WTC11 (cell line): ENCODE measurements around the gene RBM10. TPM values are rescaled to one million over a fixed set of nuclear protein-coding genes. Genes with fewer than 3 reads are reported as not detected.

Experiments used
- ATAC-seq: fragments of 200-7000 bp; cut with Tn5 transposase; 2 replicates; pipeline ENCODE4 v1.10.0; 2021; ENCODE audit warnings: mild to moderate bottlenecking, moderate library complexity
- CTCF ChIA-PET: fragments of 300-600 bp; sonication (Branson Sonifier 250); formaldehyde crosslinking; loops from one replicate; lab custom pipeline; 2021; ENCODE audit warnings: antibody characterized with exemption; lab: Charles Lee
- POLR2A ChIA-PET: fragments of 350-600 bp; sonication (Branson Sonifier 250); formaldehyde crosslinking; loops from one replicate; lab custom pipeline; 2021; ENCODE audit warnings: antibody characterized with exemption; lab: Charles Lee
- DNase-seq: peaks from one replicate; pipeline ENCODE4 v3.0.0; 2021; ENCODE audit warnings: low spot score
- H3K27ac Mint-ChIP-seq: 2 replicates; pipeline ENCODE4 v1.8.0; 2021; ENCODE audit warnings: mixed read lengths
- H3K27me3 Mint-ChIP-seq: 2 replicates; pipeline ENCODE4 v1.8.0; 2021; ENCODE audit warnings: low read depth, mild to moderate bottlenecking, moderate library complexity, mixed read lengths
- H3K36me3 Mint-ChIP-seq: 2 replicates; pipeline ENCODE4 v1.8.0; 2021; ENCODE audit warnings: mixed read lengths
- H3K4me1 Mint-ChIP-seq: 2 replicates; pipeline ENCODE4 v1.8.0; 2022; ENCODE audit warnings: mixed read lengths
- H3K4me3 Mint-ChIP-seq: 2 replicates; pipeline ENCODE4 v1.8.0; 2021; ENCODE audit warnings: mild to moderate bottlenecking, moderate library complexity, mixed read lengths
- H3K9me3 Mint-ChIP-seq: 2 replicates; pipeline ENCODE4 v1.8.0; 2021; ENCODE audit warnings: mixed read lengths
- CDX4 ChIP-seq: fragments of 250-450 bp; sonication (Bioruptor Pico); IDR thresholded peaks from 2 replicates; pipeline ENCODE4 v1.9.0; 2021; ENCODE audit warnings: moderate library complexity, mild to moderate bottlenecking, inconsistent platforms, borderline replicate concordance
- CREM ChIP-seq: sonication (generic); formaldehyde crosslinking; IDR thresholded peaks from 2 replicates; pipeline ENCODE4 v1.8.1; 2022; ENCODE audit warnings: mild to moderate bottlenecking, missing genetic modification reagents, moderate library complexity
- E2F1 ChIP-seq: sonication (generic); formaldehyde crosslinking; IDR thresholded peaks from 2 replicates; pipeline ENCODE4 v1.8.0; 2022; ENCODE audit warnings: mild to moderate bottlenecking, missing genetic modification reagents
- FOXK1 ChIP-seq: sonication (generic); formaldehyde crosslinking; IDR thresholded peaks from 2 replicates; pipeline ENCODE4 v1.8.0; 2022; ENCODE audit warnings: mild to moderate bottlenecking, moderate library complexity, missing genetic modification reagents
- FOXP4 ChIP-seq: sonication (generic); formaldehyde crosslinking; IDR thresholded peaks from 2 replicates; pipeline ENCODE4 v1.8.0; 2022; ENCODE audit warnings: mild to moderate bottlenecking, missing genetic modification reagents
- HMGA2 ChIP-seq: fragments of 250-450 bp; sonication (Bioruptor Pico); IDR thresholded peaks from 2 replicates; pipeline ENCODE4 v1.4.0; 2021; ENCODE audit warnings: mild to moderate bottlenecking, moderate library complexity
- NR2C2 ChIP-seq: sonication (generic); formaldehyde crosslinking; IDR thresholded peaks from 2 replicates; pipeline ENCODE4 v1.8.0; 2022; ENCODE audit warnings: mild to moderate bottlenecking, missing genetic modification reagents
- NR3C1 ChIP-seq: sonication (generic); formaldehyde crosslinking; conservative IDR thresholded peaks from 2 replicates; pipeline ENCODE4 v1.8.1; 2023; ENCODE audit warnings: low read depth, mild to moderate bottlenecking, missing genetic modification reagents
- PRRX2 ChIP-seq: fragments of 250-450 bp; sonication (Bioruptor Pico); IDR thresholded peaks from 2 replicates; pipeline ENCODE4 v1.8.0; 2021; ENCODE audit warnings: mild to moderate bottlenecking
- SOX15 ChIP-seq: fragments of 250-450 bp; sonication (Bioruptor Pico); IDR thresholded peaks from 2 replicates; pipeline ENCODE4 v1.9.0; 2021; ENCODE audit warnings: mild to moderate bottlenecking
- USF1 ChIP-seq: sonication (generic); formaldehyde crosslinking; IDR thresholded peaks from 2 replicates; pipeline ENCODE4 v1.8.0; 2022; ENCODE audit warnings: mild to moderate bottlenecking, missing genetic modification reagents
- ZNF263 ChIP-seq: sonication (generic); formaldehyde crosslinking; IDR thresholded peaks from 2 replicates; pipeline ENCODE4 v1.8.1; 2022; ENCODE audit warnings: low read depth, mild to moderate bottlenecking, moderate library complexity, missing genetic modification reagents
- ZNF416 ChIP-seq: fragments of 250-450 bp; sonication (Bioruptor Pico); IDR thresholded peaks from 2 replicates; pipeline ENCODE4 v1.9.0; 2021; ENCODE audit warnings: mild to moderate bottlenecking, inconsistent platforms
- ZNF532 ChIP-seq: fragments of 250-450 bp; sonication (Bioruptor Pico); IDR thresholded peaks from 2 replicates; pipeline ENCODE4 v1.9.0; 2021; ENCODE audit warnings: mild to moderate bottlenecking, borderline replicate concordance
- total RNA-seq: library from RNA; stranded (reverse); gene quantifications from 3 replicates; pipeline ENCODE4 v1.2.3, GENCODE V29; 2021
- TF ChIP-seq, protein P1 (sequence below): sonication (generic); formaldehyde crosslinking; IDR thresholded peaks from 2 replicates; pipeline ENCODE4 v1.8.1; 2022; ENCODE audit warnings: mild to moderate bottlenecking, missing genetic modification reagents, moderate library complexity, borderline replicate concordance
- TF ChIP-seq, protein P2 (sequence below): sonication (generic); formaldehyde crosslinking; IDR thresholded peaks from 2 replicates; pipeline ENCODE4 v1.8.1; 2022; ENCODE audit warnings: mild to moderate bottlenecking, moderate library complexity, missing genetic modification reagents
- TF ChIP-seq, protein P3 (sequence below): sonication (generic); formaldehyde crosslinking; IDR thresholded peaks from 2 replicates; pipeline ENCODE4 v1.8.1; 2023; ENCODE audit warnings: mild to moderate bottlenecking, missing genetic modification reagents, borderline replicate concordance

RBM10 gene
- total RNA-seq, 1 experiment from 2014 or later = 66.1 TPM

GRCh38 chrX:47146936-47147859 is 2.2 kb downstream of the RBM10 start:
- CTCF ChIA-PET = no interaction called here
- Mint-ChIP-seq H3K4me1 (peaks cover 16% of the 10 kb centered on the region), H3K36me3 (peaks cover 14% of the 10 kb centered on the region), H3K9me3 (no peaks in the 10 kb centered on the region), H3K27me3 (no peaks in the 10 kb centered on the region), H3K4me3 (peak overlapping the region; percentile 30), H3K27ac (no peak overlapping the region)
- POLR2A ChIA-PET = no interaction called here
- ATAC-seq = no peak
- no peak for DNase-seq
- TF ChIP-seq, protein P1, sequence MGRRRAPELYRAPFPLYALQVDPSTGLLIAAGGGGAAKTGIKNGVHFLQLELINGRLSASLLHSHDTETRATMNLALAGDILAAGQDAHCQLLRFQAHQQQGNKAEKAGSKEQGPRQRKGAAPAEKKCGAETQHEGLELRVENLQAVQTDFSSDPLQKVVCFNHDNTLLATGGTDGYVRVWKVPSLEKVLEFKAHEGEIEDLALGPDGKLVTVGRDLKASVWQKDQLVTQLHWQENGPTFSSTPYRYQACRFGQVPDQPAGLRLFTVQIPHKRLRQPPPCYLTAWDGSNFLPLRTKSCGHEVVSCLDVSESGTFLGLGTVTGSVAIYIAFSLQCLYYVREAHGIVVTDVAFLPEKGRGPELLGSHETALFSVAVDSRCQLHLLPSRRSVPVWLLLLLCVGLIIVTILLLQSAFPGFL = no peak
- TF ChIP-seq ZNF263 (CRISPR knock-in tag) (no peak), USF1 (CRISPR knock-in tag) (no peak), FOXK1 (CRISPR knock-in tag) (no peak), CDX4 (no peak), HMGA2 (CRISPR knock-in tag) (no peak), PRRX2 (CRISPR knock-in tag) (no peak)
- TF ChIP-seq, protein P2, sequence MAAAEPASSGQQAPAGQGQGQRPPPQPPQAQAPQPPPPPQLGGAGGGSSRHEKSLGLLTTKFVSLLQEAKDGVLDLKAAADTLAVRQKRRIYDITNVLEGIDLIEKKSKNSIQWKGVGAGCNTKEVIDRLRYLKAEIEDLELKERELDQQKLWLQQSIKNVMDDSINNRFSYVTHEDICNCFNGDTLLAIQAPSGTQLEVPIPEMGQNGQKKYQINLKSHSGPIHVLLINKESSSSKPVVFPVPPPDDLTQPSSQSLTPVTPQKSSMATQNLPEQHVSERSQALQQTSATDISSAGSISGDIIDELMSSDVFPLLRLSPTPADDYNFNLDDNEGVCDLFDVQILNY = no peak
- TF ChIP-seq, all 79 proteins: peak for 0

GRCh38 chrX:47148946-47149345 is 3.9 kb downstream of the RBM10 start:
- Mint-ChIP-seq H3K4me3 (no peak overlapping the region), H3K36me3 (peaks cover 11% of the 10 kb centered on the region), H3K27me3 (no peaks in the 10 kb centered on the region), H3K4me1 (peaks cover 13% of the 10 kb centered on the region), H3K9me3 (no peaks in the 10 kb centered on the region), H3K27ac (no peak overlapping the region)
- ChIA-PET CTCF (no interaction called here), POLR2A (no interaction called here)
- ATAC-seq (no peak), DNase-seq (no peak)
- no peak for TF ChIP-seq FOXK1 (CRISPR knock-in tag)
- TF ChIP-seq E2F1 (CRISPR knock-in tag) = no peak
- TF ChIP-seq ZNF532 = no peak
- TF ChIP-seq SOX15 (CRISPR knock-in tag) = no peak
- TF ChIP-seq CREM (CRISPR knock-in tag) = no peak
- TF ChIP-seq NR3C1 (CRISPR knock-in tag) = no peak
- TF ChIP-seq, protein P3, sequence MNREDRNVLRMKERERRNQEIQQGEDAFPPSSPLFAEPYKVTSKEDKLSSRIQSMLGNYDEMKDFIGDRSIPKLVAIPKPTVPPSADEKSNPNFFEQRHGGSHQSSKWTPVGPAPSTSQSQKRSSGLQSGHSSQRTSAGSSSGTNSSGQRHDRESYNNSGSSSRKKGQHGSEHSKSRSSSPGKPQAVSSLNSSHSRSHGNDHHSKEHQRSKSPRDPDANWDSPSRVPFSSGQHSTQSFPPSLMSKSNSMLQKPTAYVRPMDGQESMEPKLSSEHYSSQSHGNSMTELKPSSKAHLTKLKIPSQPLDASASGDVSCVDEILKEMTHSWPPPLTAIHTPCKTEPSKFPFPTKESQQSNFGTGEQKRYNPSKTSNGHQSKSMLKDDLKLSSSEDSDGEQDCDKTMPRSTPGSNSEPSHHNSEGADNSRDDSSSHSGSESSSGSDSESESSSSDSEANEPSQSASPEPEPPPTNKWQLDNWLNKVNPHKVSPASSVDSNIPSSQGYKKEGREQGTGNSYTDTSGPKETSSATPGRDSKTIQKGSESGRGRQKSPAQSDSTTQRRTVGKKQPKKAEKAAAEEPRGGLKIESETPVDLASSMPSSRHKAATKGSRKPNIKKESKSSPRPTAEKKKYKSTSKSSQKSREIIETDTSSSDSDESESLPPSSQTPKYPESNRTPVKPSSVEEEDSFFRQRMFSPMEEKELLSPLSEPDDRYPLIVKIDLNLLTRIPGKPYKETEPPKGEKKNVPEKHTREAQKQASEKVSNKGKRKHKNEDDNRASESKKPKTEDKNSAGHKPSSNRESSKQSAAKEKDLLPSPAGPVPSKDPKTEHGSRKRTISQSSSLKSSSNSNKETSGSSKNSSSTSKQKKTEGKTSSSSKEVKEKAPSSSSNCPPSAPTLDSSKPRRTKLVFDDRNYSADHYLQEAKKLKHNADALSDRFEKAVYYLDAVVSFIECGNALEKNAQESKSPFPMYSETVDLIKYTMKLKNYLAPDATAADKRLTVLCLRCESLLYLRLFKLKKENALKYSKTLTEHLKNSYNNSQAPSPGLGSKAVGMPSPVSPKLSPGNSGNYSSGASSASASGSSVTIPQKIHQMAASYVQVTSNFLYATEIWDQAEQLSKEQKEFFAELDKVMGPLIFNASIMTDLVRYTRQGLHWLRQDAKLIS (CRISPR knock-in tag) = no peak
- no peak for TF ChIP-seq NR2C2 (CRISPR knock-in tag)
- no peak for TF ChIP-seq ZNF416 (CRISPR knock-in tag)
- TF ChIP-seq FOXP4 = no peak
- no peak for TF ChIP-seq PRRX2 (CRISPR knock-in tag)
